HepG2 (cell line): ENCODE results near the gene USP30. TPM values are rescaled to one million over a fixed set of nuclear protein-coding genes. Genes with fewer than 3 reads are reported as not detected.

Source experiments
- ATM ChIP-seq: fragments of 450-650 bp; IDR thresholded peaks from 2 replicates; pipeline ENCODE4 v1.7.1; 2017; ENCODE audit warnings: mild to moderate bottlenecking, borderline replicate concordance
- CENPT ChIP-seq: sonication (generic); formaldehyde crosslinking; IDR thresholded peaks from 2 replicates; pipeline ENCODE4 v1.8.0; 2022; ENCODE audit warnings: low read depth, mild to moderate bottlenecking, moderate library complexity, missing genetic modification reagents
- KAT7 ChIP-seq: IDR thresholded peaks from 2 replicates; pipeline ENCODE4 v1.6.1; 2018; ENCODE audit warnings: borderline replicate concordance, missing compliant biosample characterization
- KMT2B ChIP-seq: IDR thresholded peaks from 2 replicates; pipeline ENCODE4 v1.6.1; 2016; ENCODE audit warnings: missing genetic modification reagents, missing compliant biosample characterization
- MIXL1 ChIP-seq: IDR thresholded peaks from 2 replicates; pipeline ENCODE4 v1.6.1; 2016
- MTF1 ChIP-seq: sonication (generic); formaldehyde crosslinking; IDR thresholded peaks from 2 replicates; pipeline ENCODE4 v1.5.0; 2020; ENCODE audit warnings: missing genetic modification reagents
- NAIF1 ChIP-seq: sonication (generic); formaldehyde crosslinking; IDR thresholded peaks from 2 replicates; pipeline ENCODE4 v1.5.0; 2020; ENCODE audit warnings: mild to moderate bottlenecking, missing genetic modification reagents, borderline replicate concordance
- NCOA2 ChIP-seq: sonication (generic); formaldehyde crosslinking; IDR thresholded peaks from 2 replicates; pipeline ENCODE4 v1.8.0; 2022; ENCODE audit warnings: inconsistent platforms
- NPAS2 ChIP-seq: sonication (generic); formaldehyde crosslinking; IDR thresholded peaks from 2 replicates; pipeline ENCODE4 v1.8.0; 2022; ENCODE audit warnings: mild to moderate bottlenecking, missing genetic modification reagents, borderline replicate concordance
- PATZ1 ChIP-seq: sonication (generic); formaldehyde crosslinking; IDR thresholded peaks from 2 replicates; pipeline ENCODE4 v1.4.0; 2020; ENCODE audit warnings: missing genetic modification reagents
- SOX13 ChIP-seq, 3 experiments: fragments of 450-650 bp in 1 of 3; sonication (generic) in 1 of 3; formaldehyde crosslinking in 1 of 3; IDR thresholded peaks in 2 of 3; conservative IDR thresholded peaks in 1 of 3; 2 replicates each; pipeline versions ENCODE4 v1.5.0 to v1.6.1; 2016 to 2020; ENCODE audit warnings: antibody characterized with exemption in 1 of 3, mild to moderate bottlenecking in 1 of 3, missing compliant biosample characterization in 1 of 3, missing genetic modification reagents in 1 of 3, moderate library complexity in 1 of 3
- XRCC5 ChIP-seq: fragments of 200-400 bp; formaldehyde crosslinking; optimal IDR thresholded peaks from 2 replicates; pipeline ENCODE3; 2017; ENCODE audit warnings: mild to moderate bottlenecking, low read length
- ZFP37 ChIP-seq: sonication (generic); formaldehyde crosslinking; IDR thresholded peaks from 2 replicates; pipeline ENCODE4 v1.4.0; 2020; ENCODE audit warnings: missing genetic modification reagents, borderline replicate concordance
- ZFP90 ChIP-seq: sonication (generic); formaldehyde crosslinking; IDR thresholded peaks from 2 replicates; pipeline ENCODE4 v1.8.0; 2022; ENCODE audit warnings: missing genetic modification reagents, mild to moderate bottlenecking, inconsistent platforms, borderline replicate concordance
- ZGPAT ChIP-seq: IDR thresholded peaks from 2 replicates; pipeline ENCODE4 v1.6.1; 2016; ENCODE audit warnings: mild to moderate bottlenecking
- ZNF326 ChIP-seq: sonication (generic); formaldehyde crosslinking; IDR thresholded peaks from 2 replicates; pipeline ENCODE4 v1.4.0; 2020; ENCODE audit warnings: missing genetic modification reagents, borderline replicate concordance
- ZNF343 ChIP-seq: sonication (generic); formaldehyde crosslinking; IDR thresholded peaks from 2 replicates; pipeline ENCODE4 v1.4.0; 2020; ENCODE audit warnings: mild to moderate bottlenecking, missing genetic modification reagents
- ZNF362 ChIP-seq: sonication (generic); formaldehyde crosslinking; IDR thresholded peaks from 2 replicates; pipeline ENCODE4 v1.4.0; 2020; ENCODE audit warnings: missing genetic modification reagents, mild to moderate bottlenecking, borderline replicate concordance
- ZNF431 ChIP-seq: sonication (generic); formaldehyde crosslinking; IDR thresholded peaks from 2 replicates; pipeline ENCODE4 v1.9.0; 2022; ENCODE audit warnings: missing genetic modification reagents, low read depth, mild to moderate bottlenecking, borderline replicate concordance
- ZNF562 ChIP-seq: sonication (generic); formaldehyde crosslinking; IDR thresholded peaks from 2 replicates; pipeline ENCODE4 v1.8.0; 2022; ENCODE audit warnings: missing genetic modification reagents, borderline replicate concordance
- ZNF577 ChIP-seq: sonication (generic); formaldehyde crosslinking; IDR thresholded peaks from 2 replicates; pipeline ENCODE4 v1.4.0; 2020; ENCODE audit warnings: mild to moderate bottlenecking, low read depth, missing genetic modification reagents, borderline replicate concordance
- ZNF737 ChIP-seq: sonication (generic); formaldehyde crosslinking; IDR thresholded peaks from 2 replicates; pipeline ENCODE4 v1.5.0; 2020; ENCODE audit warnings: missing genetic modification reagents, mild to moderate bottlenecking, borderline replicate concordance
- ZNF788 ChIP-seq: sonication (generic); formaldehyde crosslinking; IDR thresholded peaks from 2 replicates; pipeline ENCODE4 v1.5.0; 2020; ENCODE audit warnings: mild to moderate bottlenecking, missing genetic modification reagents, borderline replicate concordance
- ZSCAN12 ChIP-seq: sonication (generic); formaldehyde crosslinking; IDR thresholded peaks from 2 replicates; pipeline ENCODE4 v1.9.0; 2021; ENCODE audit warnings: mild to moderate bottlenecking, missing genetic modification reagents
- polyA plus RNA-seq, 8 experiments: library from polyadenylated mRNA; depleted of rRNA in 3 of 8; stranded (reverse) in 7 of 8; unstranded in 1 of 8; fragments of >200 nt; fragmentation: Illumina TruSeq in 4 of 8; extraction: Trizol in 4 of 8; gene quantifications; 2 replicates each; pipeline versions ENCODE4 v1.2.1 to v1.2.3, GENCODE V29; 2011 to 2016; ENCODE audit warnings: low read depth in 4 of 8, missing spikeins in 1 of 8, mixed read lengths in 1 of 8; ENCODE audit not compliant: insufficient read depth in 1 of 8
- total RNA-seq, 5 experiments: library from RNA; depleted of rRNA; stranded (reverse); fragments of >200 nt; fragmentation: Illumina TruSeq; extraction: Trizol; gene quantifications; 2 replicates each; pipeline ENCODE4 v1.2.3, GENCODE V29; 2016; ENCODE audit warnings: low read depth in 1 of 5
- TF ChIP-seq, protein P1 (sequence below): sonication (generic); formaldehyde crosslinking; IDR thresholded peaks from 2 replicates; pipeline ENCODE4 v1.4.0; 2020; ENCODE audit warnings: low read depth, mild to moderate bottlenecking, missing genetic modification reagents

USP30 gene
- total and polyA plus RNA-seq, 2 of the 13 experiments (the other 11 are each of a cell fraction or from before 2014, with no cell fraction given) = 11.2 to 20.8 TPM

DNA sequence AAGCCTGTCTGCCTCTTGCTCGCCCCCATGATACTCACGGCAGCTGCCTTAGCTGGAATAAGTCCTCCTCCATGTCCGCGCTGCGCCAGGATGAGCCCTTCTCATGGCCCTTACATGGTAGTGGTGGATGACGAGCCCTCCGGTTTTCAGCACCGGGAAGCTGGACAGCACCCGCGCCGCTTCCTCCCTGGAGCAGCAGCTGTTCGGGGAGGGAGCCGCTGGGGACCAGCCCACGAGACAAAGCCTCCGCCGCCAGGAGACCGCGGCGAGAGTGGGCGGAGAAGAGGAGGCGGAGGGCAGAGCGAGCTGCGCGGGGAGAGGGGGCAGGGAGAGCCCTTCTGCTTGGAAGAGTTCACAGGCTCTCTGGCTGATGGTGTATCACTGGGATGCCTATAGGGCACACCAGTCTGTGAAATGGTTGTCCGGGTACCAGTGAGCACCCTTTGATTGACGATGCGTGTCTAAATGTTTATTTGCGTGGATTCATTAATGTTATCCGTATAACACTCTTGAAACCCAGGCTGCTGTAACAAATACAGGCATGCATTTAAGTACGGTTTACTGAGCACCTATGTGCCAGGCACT lies 31.5 kb upstream of the USP30 start, which contains the start of gene SVOP (continued):
- peak; percentile 97 for TF ChIP-seq ZFP37 (CRISPR knock-in tag)
- TF ChIP-seq MIXL1 (CRISPR knock-in tag) = peak; percentile 86
- TF ChIP-seq CENPT (CRISPR knock-in tag) = peak; percentile 70; the same call in 1 of the 2 replicates
- no peak for TF ChIP-seq NPAS2 (CRISPR knock-in tag)
- no peak for TF ChIP-seq ZNF562 (CRISPR knock-in tag)
- TF ChIP-seq KAT7 (CRISPR knock-in tag) = no peak
- peak; percentile 86 for TF ChIP-seq ZFP90 (CRISPR knock-in tag)
- TF ChIP-seq XRCC5 = peak; percentile 68
- TF ChIP-seq ZSCAN12 (CRISPR knock-in tag) = peak; percentile 97
- no peak for TF ChIP-seq ZNF326
- TF ChIP-seq ZNF577 = no peak
- TF ChIP-seq ZNF343 = peak; percentile 99
- no peak for TF ChIP-seq ZNF788 (CRISPR knock-in tag)
- peak; percentile 73; the same call in 1 of the 2 replicates for TF ChIP-seq ZNF431 (CRISPR knock-in tag)
- no peak for TF ChIP-seq NAIF1
- TF ChIP-seq ZNF737 (CRISPR knock-in tag) = no peak
- TF ChIP-seq NCOA2 (CRISPR knock-in tag) = peak; percentile 78
- peak; percentile 71 for TF ChIP-seq ZGPAT (CRISPR knock-in tag)
- TF ChIP-seq KMT2B (CRISPR knock-in tag) = peak; percentile 83
- TF ChIP-seq ZNF362 (CRISPR knock-in tag) = 0 out of 2 replicates have a peak, but pooled peaks have one; percentile 14
- TF ChIP-seq SOX13 (IDR thresholded peaks at IDR 0.05) = no peak
- TF ChIP-seq SOX13 (CRISPR knock-in tag; conservative IDR thresholded peaks at IDR 0.05 in 1 of 2, IDR thresholded peaks at IDR 0.05 in 1 of 2) = peak in 1 of 2 experiments; percentile 65; a peak in 2 of 4 replicates
- TF ChIP-seq, protein P1, sequence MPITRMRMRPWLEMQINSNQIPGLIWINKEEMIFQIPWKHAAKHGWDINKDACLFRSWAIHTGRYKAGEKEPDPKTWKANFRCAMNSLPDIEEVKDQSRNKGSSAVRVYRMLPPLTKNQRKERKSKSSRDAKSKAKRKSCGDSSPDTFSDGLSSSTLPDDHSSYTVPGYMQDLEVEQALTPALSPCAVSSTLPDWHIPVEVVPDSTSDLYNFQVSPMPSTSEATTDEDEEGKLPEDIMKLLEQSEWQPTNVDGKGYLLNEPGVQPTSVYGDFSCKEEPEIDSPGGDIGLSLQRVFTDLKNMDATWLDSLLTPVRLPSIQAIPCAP = 0 out of 2 replicates have a peak, but pooled peaks have one; percentile 57
- peak; percentile 88; the same call in 1 of the 2 replicates for TF ChIP-seq MTF1 (CRISPR knock-in tag)
- no peak for TF ChIP-seq ATM
- TF ChIP-seq PATZ1 (CRISPR knock-in tag) = peak; percentile 67
